GM18505 (cell line): ENCODE results near the gene PPM1K.
A peak's percentile ranks its signal among the peaks of the same experiment; 100 is the strongest.

Experiments used
- ATAC-seq: cut with Tn5 transposase; IDR thresholded peaks from one replicate; pipeline ENCODE4 v1.9.1; 2021; ENCODE audit not compliant: unreplicated experiment
- POLR2A ChIP-seq: IDR thresholded peaks from 4 replicates; pipeline ENCODE4 v1.6.1; 2011; ENCODE audit warnings: borderline replicate concordance; ENCODE audit not compliant: insufficient read depth, insufficient read length; ENCODE audit errors: extremely low read depth

The PPM1K gene

DNA sequence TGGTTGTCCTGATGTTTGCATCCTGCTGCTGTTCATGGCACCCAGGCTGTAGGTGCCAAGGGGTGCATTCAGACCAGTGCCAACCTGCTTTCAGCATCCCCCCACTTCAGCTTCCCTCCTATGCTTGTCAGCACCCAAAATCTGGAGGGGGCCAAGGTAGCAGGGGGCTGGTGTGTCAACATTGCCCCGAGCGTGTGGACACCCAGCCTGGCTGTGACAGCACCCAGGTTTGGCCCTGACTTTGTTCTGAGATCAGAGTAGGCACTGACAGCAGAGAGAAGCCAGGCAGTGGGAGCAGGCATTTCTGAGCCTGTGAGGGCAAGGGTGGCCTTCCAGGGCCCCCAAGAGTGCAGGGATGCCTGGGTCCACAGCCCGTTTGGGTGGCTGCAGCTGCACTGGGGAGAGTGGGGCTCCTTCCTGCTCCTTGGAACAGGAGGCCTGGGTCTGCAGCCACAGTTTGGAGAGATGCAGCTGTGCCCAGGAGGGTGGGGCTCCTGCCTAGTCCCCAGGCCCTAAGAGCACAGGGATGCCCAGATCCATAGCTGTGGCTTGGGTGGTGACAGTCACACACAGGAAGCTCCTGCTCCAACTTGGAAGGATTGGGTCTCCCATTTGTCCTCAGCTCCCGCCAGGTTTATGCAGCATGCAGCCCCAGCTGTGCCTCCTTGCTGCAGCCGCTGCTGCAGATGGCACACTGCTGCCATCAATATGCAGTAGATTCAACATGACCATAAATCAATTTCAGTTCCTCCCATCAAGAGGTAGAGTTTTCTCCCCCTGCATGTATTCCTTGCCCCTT, 12.3 kb upstream of the PPM1K start:
- no peak for ATAC-seq
- TF ChIP-seq POLR2A: no peak

DNA sequence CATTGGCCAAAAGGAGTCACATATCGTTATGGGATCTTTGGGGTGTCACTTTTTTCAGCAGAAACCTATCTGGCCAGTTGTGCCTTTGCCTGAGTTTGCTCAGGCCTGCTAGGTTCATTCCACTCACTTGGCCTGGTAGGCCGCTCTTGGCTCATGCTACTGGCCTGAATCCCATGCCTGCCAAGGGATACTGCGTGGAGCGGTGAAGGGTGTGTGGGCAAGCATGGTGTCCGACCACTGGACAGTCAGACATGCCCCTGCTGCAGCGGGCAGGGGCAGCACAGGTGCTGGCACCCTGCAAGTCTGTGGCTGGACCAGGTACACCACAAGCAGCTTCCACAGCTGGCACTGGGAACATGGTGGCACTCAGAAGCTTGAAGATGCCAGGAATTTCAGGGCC, 11.3 kb upstream of the PPM1K start:
- no peak for TF ChIP-seq POLR2A
- ATAC-seq: no peak

DNA sequence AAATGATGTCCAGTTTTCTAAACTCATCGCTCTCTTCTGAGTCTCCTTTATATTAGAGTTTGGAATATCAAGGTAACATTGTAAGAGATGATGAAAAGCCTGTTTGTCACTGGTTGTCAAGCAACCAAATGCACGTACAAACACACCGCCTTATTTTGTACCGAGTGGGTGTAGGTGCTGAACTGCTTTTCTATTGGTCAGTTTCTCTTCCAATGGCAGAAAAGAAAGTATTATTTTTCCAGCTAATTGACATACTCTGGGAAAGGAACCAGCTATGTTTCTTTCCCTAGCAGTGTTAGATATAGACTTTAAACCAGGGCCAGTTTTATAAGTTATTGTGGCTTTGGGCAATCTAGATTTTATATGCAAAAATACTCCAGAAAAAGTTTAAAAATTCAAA, 6.6 kb upstream of the PPM1K start:
- ATAC-seq: no peak
- no peak for TF ChIP-seq POLR2A

DNA sequence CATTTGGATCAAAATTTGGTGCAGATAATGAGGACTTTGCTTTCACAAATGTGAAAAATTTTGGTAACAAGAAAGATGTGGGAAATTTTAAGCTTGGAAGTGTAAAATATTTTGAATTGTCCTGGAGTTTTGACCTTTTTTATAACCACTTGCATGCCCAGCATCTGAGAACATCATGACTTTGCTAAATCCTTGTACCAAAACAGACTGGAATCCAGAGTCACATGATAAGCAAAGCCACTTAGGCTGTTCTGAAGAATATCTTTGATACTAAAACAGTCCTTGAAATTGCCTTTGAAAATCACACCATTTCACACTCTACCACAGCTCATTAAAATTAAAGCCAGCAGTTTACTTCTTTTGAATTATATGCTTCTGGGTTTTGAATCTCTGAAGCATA, 2.5 kb upstream of the PPM1K start:
- TF ChIP-seq POLR2A: no peak
- ATAC-seq: no peak

- TF ChIP-seq POLR2A: no peak
- no peak for ATAC-seq
Observed at GRCh38 chr4:88285235-88285653, 883 bp upstream of the PPM1K start.

DNA sequence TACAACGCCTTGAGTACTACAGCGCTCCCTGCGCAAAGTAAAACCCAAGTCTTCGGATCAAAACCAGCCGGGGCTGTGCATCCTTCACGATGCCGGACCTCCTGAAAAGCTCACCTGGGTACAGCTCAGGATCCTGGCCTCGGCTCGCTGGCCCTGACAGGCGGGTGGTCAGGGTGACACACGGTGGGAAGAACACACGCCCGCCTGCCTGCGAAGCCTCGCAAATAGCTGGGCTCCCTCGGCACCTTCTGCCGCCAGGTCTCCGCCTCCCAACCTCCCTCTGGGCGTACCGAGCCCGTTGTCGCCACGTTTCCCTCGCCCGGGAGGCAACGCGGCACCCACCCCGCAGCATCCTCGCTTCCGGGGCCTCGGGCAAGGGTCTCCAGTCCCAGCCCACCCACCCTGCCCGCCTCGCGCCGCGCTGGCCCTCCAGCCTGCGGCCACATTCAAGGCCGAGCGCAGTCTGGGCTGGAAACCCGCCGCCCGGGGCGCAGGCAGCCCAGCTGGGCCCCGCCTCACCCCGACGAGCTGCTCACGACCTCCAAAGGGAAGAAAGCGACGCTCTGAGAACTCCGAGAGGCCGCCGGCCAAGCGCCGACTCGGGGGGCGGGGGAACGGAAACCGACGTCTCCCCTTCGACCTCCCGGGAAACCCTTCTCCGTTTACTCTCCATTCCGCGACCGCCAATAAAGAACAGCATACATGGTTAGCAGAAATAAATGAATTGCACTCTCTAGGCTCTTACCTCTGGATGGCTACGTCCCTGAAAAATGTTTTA, 511 bp downstream of the PPM1K start:
- ATAC-seq: peak; percentile 27
- peak; percentile 37 for TF ChIP-seq POLR2A

- no peak for ATAC-seq
- no peak for TF ChIP-seq POLR2A
Observed at GRCh38 chr4:88280228-88280795, 4.0 kb downstream of the PPM1K start.

DNA sequence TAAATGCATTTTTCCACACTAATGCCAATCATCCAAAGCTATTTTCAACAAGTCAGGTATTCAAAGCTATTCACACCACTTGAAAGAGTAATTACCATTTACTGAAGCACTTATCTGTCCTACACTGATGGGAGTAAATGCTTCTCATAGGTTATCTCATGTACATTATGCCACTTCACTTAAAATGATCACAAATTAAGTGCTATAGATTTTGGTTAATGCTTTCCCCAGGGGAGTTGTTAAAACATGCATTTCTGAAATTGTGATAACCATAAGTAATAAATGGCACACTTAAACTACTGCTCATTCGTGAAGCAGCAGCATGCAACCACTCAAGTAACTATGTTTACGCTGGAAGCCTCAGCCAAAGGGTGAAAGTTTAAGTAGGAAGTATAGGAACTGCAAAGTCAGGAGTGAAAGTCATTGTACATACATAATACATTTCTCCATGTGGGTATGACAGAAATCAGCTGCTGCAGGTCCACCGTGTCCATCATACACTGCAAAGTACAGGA, 6.6 kb downstream of the PPM1K start:
- no peak for TF ChIP-seq POLR2A
- ATAC-seq: no peak

DNA sequence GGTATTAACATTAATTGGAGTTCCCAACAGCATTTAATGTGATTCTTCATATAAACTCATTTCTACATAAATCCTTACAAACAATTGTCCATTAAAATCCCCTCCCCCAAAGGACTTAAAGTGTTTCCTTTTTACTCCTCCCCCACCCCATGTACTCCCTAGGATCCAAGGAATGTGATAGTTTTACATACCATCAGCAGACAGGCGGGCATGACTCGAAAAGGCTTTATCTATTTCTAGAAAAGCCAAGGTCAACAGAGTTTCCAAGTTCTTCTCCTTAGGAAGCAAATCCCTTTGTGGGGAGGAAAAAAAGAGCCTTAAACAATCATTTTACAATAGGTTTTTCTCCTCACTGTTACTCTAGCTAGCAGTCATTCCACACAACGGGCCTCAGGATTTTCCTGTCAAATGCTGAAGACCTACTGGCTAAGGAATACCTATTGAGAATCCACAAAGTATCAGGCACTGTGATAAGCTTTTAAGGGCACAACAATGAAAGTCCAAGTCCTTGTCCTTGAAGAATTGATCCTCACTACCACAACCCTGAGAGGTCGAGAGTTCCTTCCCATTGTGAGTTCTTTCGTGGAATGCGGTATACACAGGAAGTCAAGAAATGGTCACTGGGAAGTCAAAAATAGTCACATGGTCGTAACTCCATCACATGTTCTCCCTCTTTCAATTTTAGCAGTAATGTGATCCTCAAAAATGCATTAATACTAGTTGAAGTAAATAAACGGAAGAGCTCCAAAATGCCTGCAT, 7.2 kb downstream of the PPM1K start:
- TF ChIP-seq POLR2A: no peak
- ATAC-seq: no peak

- no peak for ATAC-seq
- no peak for TF ChIP-seq POLR2A
Observed at GRCh38 chr4:88275949-88276515, 8.3 kb downstream of the PPM1K start.

DNA sequence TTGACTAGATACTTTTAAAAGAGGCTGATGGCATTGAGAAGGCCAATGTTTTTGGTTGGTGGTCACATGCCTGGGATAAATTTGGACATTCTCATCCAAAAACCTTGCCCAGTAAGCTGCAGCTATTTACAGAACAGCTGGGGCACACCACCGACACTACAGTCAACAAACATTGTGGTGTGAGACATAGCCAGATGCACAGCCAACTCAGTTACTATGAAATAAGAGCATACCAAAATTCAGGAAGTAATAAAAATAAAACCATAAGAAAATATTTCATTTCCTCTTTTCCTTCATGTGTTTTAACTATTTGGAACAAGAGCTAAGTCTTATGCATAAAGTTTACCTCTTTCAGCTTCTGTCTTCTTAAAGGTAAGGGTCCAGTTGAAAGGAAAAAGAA, 8.8 kb downstream of the PPM1K start:
- no peak for TF ChIP-seq POLR2A
- ATAC-seq: peak; percentile 80

- no peak for ATAC-seq
- no peak for TF ChIP-seq POLR2A
Observed at GRCh38 chr4:88268913-88269312, 15.4 kb downstream of the PPM1K start.

- TF ChIP-seq POLR2A: no peak
- ATAC-seq: no peak
Observed at GRCh38 chr4:88264336-88264735, 20.0 kb downstream of the PPM1K start.
